Fibroblast of lung (primary cell): Measurements from ENCODE around the gene HLA-A. TPM values are rescaled to one million over a fixed set of nuclear protein-coding genes. Genes with fewer than 3 reads are reported as not detected.

Experiments
- DNase-seq, 2 donors: peaks; one replicate each; pipeline versions ENCODE4 v3.0.0 to v3.0.0-alpha.2; 2010; ENCODE audit warnings: low read depth in 2 of 2
- H2AFZ ChIP-seq: 2 replicates; pipeline ENCODE4 v1.5.1; 2012; ENCODE audit warnings: low read length, control low read depth, inconsistent platforms
- H3K27ac ChIP-seq: 2 replicates; pipeline ENCODE4 v1.5.1; 2011; ENCODE audit warnings: low read length, control low read depth; ENCODE audit not compliant: insufficient read depth
- H3K27me3 ChIP-seq: 2 replicates; pipeline ENCODE4 v1.5.1; 2011; ENCODE audit warnings: mild to moderate bottlenecking, low read length; ENCODE audit not compliant: control insufficient read depth, insufficient read depth
- H3K36me3 ChIP-seq: 2 replicates; pipeline ENCODE4 v1.5.1; 2011; ENCODE audit warnings: low read length; ENCODE audit not compliant: control insufficient read depth, insufficient read depth
- H3K4me1 ChIP-seq: 2 replicates; pipeline ENCODE4 v1.5.1; 2011; ENCODE audit warnings: low read length; ENCODE audit not compliant: control insufficient read depth, insufficient read depth; ENCODE audit errors: extremely low read depth
- H3K4me2 ChIP-seq: 2 replicates; pipeline ENCODE4 v1.5.1; 2011; ENCODE audit warnings: low read length, control low read depth; ENCODE audit not compliant: insufficient read depth; ENCODE audit errors: extremely low read depth
- H3K4me3 ChIP-seq, 4 experiments: fragments of 200-600 bp in 1 of 4; sonication (generic) in 1 of 4; replicated peaks in 1 of 4; 2 replicates each; pipeline ENCODE4 v1.5.1; 2011 to 2016; ENCODE audit warnings: low read length in 4 of 4, low read depth in 3 of 4, mild to moderate bottlenecking in 3 of 4, control low read depth in 2 of 4, inconsistent platforms in 1 of 4, mixed read lengths in 1 of 4; ENCODE audit not compliant: insufficient read depth in 1 of 4; ENCODE audit errors: control extremely low read depth in 1 of 4
- H3K79me2 ChIP-seq: 2 replicates; pipeline ENCODE4 v1.5.1; 2012; ENCODE audit warnings: mild to moderate bottlenecking, low read length, inconsistent platforms; ENCODE audit not compliant: control insufficient read depth, insufficient read depth
- H3K9ac ChIP-seq: 2 replicates; pipeline ENCODE4 v1.5.1; 2011; ENCODE audit warnings: mild to moderate bottlenecking, low read length, control low read depth; ENCODE audit not compliant: insufficient read depth
- H3K9me3 ChIP-seq: 2 replicates; pipeline ENCODE4 v1.5.1; 2012; ENCODE audit warnings: low read depth, low read length; ENCODE audit not compliant: control insufficient read depth, insufficient read depth
- H4K20me1 ChIP-seq: 2 replicates; pipeline ENCODE4 v1.5.1; 2011; ENCODE audit warnings: low read length; ENCODE audit not compliant: control insufficient read depth, insufficient read depth; ENCODE audit errors: extremely low read depth
- EZH2 ChIP-seq: IDR thresholded peaks from 2 replicates; pipeline ENCODE4 v1.5.1; 2012; ENCODE audit warnings: low read length, control low read depth, mild to moderate bottlenecking; ENCODE audit errors: missing control alignments
- polyA plus RNA-seq, 2 donors: library from polyadenylated mRNA; depleted of rRNA in 1 of 2; stranded (reverse) in 1 of 2; unstranded in 1 of 2; fragments of >200 nt; gene quantifications; 2 replicates each; pipeline ENCODE4 v1.2.1, GENCODE V29; 2011 to 2012; ENCODE audit warnings: missing spikeins in 1 of 2
- total RNA-seq: library from RNA; depleted of rRNA; stranded (reverse); fragments of >200 nt; gene quantifications from 2 replicates; pipeline ENCODE4 v1.2.1, GENCODE V29; 2014
- TF ChIP-seq, protein P1 (sequence below), 2 donors: IDR thresholded peaks in 1 of 2; conservative IDR thresholded peaks in 1 of 2; 1 replicate in 1 of 2; 2 replicates in 1 of 2; pipeline ENCODE4 v1.5.1; 2011 to 2012; ENCODE audit warnings: low read length in 2 of 2, control low read depth in 1 of 2, inconsistent platforms in 1 of 2, low read depth in 1 of 2, mild to moderate bottlenecking in 1 of 2

HLA-A gene
- total and polyA plus RNA-seq, 2 donors (not counting 1 experiment from before 2014, with no cell fraction given), result 272 to 666 TPM

DNA sequence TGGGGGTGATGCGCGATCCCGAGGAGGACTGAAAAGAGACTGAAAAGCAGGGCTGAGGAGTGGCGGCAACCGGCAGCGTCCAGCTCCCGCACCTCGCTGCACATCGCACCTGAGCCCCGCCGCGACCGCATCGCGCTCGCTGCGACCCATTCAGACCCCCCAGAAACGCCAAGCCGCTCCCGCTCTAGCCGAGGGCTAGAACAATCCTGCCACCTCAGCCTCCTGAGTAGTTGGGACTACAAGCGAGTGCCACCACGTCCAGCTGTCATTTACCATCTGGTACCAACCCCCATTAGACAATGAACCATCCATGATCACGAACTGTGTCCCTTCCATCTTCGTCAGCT lies 33.2 kb downstream of the HLA-A start:
- Histone ChIP-seq H3K36me3 (no peaks in the 10 kb centered on the region), H4K20me1 (no peaks in the 10 kb centered on the region), H3K79me2 (no peaks in the 10 kb centered on the region), H3K4me3 (peak overlapping the region in 2 of 4 experiments; percentile 58 to 65), H3K9ac (no peak overlapping the region), H3K27ac (no peak overlapping the region), H3K9me3 (no peaks in the 10 kb centered on the region), H3K27me3 (no peaks in the 10 kb centered on the region), H3K4me2 (peak overlapping the region; percentile 89), H3K4me1 (peaks cover 4% of the 10 kb centered on the region), H2AFZ (no peak overlapping the region)
- no peak for DNase-seq
- TF ChIP-seq, protein P1, sequence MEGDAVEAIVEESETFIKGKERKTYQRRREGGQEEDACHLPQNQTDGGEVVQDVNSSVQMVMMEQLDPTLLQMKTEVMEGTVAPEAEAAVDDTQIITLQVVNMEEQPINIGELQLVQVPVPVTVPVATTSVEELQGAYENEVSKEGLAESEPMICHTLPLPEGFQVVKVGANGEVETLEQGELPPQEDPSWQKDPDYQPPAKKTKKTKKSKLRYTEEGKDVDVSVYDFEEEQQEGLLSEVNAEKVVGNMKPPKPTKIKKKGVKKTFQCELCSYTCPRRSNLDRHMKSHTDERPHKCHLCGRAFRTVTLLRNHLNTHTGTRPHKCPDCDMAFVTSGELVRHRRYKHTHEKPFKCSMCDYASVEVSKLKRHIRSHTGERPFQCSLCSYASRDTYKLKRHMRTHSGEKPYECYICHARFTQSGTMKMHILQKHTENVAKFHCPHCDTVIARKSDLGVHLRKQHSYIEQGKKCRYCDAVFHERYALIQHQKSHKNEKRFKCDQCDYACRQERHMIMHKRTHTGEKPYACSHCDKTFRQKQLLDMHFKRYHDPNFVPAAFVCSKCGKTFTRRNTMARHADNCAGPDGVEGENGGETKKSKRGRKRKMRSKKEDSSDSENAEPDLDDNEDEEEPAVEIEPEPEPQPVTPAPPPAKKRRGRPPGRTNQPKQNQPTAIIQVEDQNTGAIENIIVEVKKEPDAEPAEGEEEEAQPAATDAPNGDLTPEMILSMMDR (conservative IDR thresholded peaks at IDR 0.05 in 1 of 2, IDR thresholded peaks at IDR 0.05 in 1 of 2; ENCODE audit: low read depth in 1 of 2, low read length in 2 of 2), result no peak
- TF ChIP-seq EZH2, result no peak

- H3K36me3 ChIP-seq, result no peaks in the 10 kb centered on the region
- H4K20me1 ChIP-seq, result no peaks in the 10 kb centered on the region
- H3K27ac ChIP-seq, result peak overlapping the region; percentile 88
- TF ChIP-seq, protein P1 (conservative IDR thresholded peaks at IDR 0.05 in 1 of 2, IDR thresholded peaks at IDR 0.05 in 1 of 2; ENCODE audit: low read depth in 1 of 2, low read length in 2 of 2), result no peak
- no peak for TF ChIP-seq EZH2
- peak overlapping the region; percentile 64 for H3K9ac ChIP-seq
- no peaks in the 10 kb centered on the region for H3K9me3 ChIP-seq
- H3K4me3 ChIP-seq, result peak overlapping the region; percentile 58 to 65 (median 61)
- peak overlapping the region; percentile 89 for H3K4me2 ChIP-seq
- peak overlapping the region; percentile 87 for H2AFZ ChIP-seq
- no peak for DNase-seq
- H3K79me2 ChIP-seq, result no peaks in the 10 kb centered on the region
- no peaks in the 10 kb centered on the region for H3K27me3 ChIP-seq
- H3K4me1 ChIP-seq, result peaks cover 4% of the 10 kb centered on the region
Observed at GRCh38 chr6:29976253-29976587, 33.9 kb downstream of the HLA-A start.

GRCh38 chr6:29976588-29977424 lies 34.5 kb downstream of the HLA-A start:
- peak overlapping the region; percentile 87 for H2AFZ ChIP-seq
- peaks cover 4% of the 10 kb centered on the region for H3K4me1 ChIP-seq
- H3K36me3 ChIP-seq, result no peaks in the 10 kb centered on the region
- H3K79me2 ChIP-seq, result no peaks in the 10 kb centered on the region
- H4K20me1 ChIP-seq, result no peaks in the 10 kb centered on the region
- no peaks in the 10 kb centered on the region for H3K9me3 ChIP-seq
- no peaks in the 10 kb centered on the region for H3K27me3 ChIP-seq
- peak overlapping the region; percentile 64 for H3K9ac ChIP-seq
- H3K4me2 ChIP-seq, result peak overlapping the region; percentile 89
- TF ChIP-seq EZH2, result no peak
- TF ChIP-seq, protein P1 (conservative IDR thresholded peaks at IDR 0.05 in 1 of 2, IDR thresholded peaks at IDR 0.05 in 1 of 2; ENCODE audit: low read depth in 1 of 2, low read length in 2 of 2), result peak; percentile 34 to 39
- peak overlapping the region; percentile 88 for H3K27ac ChIP-seq
- peak overlapping the region; percentile 58 to 65 (median 61) for H3K4me3 ChIP-seq
- peak; percentile 66 to 69 for DNase-seq
